ENCODE measurements around the gene BCL2A1. TPM values are rescaled to one million over a fixed set of nuclear protein-coding genes. Genes with fewer than 3 reads are reported as not detected.

The BCL2A1 gene
- total RNA-seq, 1 experiment from 2014 or later, result 4.7 TPM

DNA sequence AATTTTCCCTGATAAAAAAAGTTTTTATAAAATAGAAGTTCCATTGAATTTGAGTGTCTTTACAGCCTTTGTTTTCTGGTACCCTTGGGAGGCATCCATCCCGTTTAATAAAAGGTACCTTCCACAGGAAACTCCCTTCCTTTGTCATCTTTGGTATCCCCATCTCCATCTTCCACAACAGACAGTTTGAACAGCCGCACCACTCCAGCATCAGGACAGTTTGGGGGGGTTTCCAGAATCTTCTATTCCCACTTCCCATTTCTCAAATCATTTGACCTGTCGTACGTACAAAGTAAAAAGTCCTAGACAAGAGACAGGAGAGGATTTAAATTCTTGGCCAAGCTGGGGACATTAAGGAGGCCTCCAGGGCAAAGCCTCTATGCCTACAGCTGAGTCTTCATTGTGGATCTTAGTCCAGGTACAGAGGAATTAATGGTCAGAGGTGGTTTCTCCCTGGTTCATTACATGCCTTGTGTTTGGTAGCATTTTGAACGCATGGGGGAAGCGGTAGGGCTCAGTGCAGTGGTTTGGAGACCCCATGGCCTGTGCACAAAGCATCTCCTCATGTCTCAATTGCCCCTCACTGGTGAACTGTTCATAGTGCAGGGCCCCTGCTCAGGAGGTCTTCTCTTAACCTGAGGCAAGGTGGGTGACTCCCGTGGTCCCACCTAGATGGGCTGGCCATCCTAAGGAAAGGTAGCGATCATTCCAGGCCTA is 19.4 kb upstream of the BCL2A1 start:
- Histone ChIP-seq H3K9me3 (ENCODE audit: control insufficient read depth, insufficient read depth, low read depth, low read length) (no peaks in the 10 kb centered on the region), H3K4me3 (ENCODE audit: low read depth in 2 of 2, low read length in 2 of 2) (no peak overlapping the region), H3K4me1 (ENCODE audit: control insufficient read depth, insufficient read depth, low read length) (no peaks in the 10 kb centered on the region), H3K36me3 (ENCODE audit: control insufficient read depth, insufficient read depth, low read length) (no peaks in the 10 kb centered on the region), H3K27me3 (ENCODE audit: control insufficient read depth, insufficient read depth, low read length) (no peaks in the 10 kb centered on the region), H3K27ac (ENCODE audit: low read length) (no peak overlapping the region)
- intact Hi-C loops (cut with micrococcal nuclease; ENCODE audit: unreplicated experiment), result loop anchor here (10.0 kb wide), 1 partner anchor 184 kb away; no protein-coding TSS in a partner anchor
- no TSS peak for BruUV-seq (replicated peaks)
- no peak for TF ChIP-seq TCF7L2 (IDR thresholded peaks at IDR 0.05; ENCODE audit: low read depth, low read length)
- TF ChIP-seq, protein P1, sequence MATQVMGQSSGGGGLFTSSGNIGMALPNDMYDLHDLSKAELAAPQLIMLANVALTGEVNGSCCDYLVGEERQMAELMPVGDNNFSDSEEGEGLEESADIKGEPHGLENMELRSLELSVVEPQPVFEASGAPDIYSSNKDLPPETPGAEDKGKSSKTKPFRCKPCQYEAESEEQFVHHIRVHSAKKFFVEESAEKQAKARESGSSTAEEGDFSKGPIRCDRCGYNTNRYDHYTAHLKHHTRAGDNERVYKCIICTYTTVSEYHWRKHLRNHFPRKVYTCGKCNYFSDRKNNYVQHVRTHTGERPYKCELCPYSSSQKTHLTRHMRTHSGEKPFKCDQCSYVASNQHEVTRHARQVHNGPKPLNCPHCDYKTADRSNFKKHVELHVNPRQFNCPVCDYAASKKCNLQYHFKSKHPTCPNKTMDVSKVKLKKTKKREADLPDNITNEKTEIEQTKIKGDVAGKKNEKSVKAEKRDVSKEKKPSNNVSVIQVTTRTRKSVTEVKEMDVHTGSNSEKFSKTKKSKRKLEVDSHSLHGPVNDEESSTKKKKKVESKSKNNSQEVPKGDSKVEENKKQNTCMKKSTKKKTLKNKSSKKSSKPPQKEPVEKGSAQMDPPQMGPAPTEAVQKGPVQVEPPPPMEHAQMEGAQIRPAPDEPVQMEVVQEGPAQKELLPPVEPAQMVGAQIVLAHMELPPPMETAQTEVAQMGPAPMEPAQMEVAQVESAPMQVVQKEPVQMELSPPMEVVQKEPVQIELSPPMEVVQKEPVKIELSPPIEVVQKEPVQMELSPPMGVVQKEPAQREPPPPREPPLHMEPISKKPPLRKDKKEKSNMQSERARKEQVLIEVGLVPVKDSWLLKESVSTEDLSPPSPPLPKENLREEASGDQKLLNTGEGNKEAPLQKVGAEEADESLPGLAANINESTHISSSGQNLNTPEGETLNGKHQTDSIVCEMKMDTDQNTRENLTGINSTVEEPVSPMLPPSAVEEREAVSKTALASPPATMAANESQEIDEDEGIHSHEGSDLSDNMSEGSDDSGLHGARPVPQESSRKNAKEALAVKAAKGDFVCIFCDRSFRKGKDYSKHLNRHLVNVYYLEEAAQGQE (IDR thresholded peaks at IDR 0.05; ENCODE audit: insufficient read depth in 1 of 2, low read depth in 2 of 2, low read length in 1 of 2), result no peak
- no peak for TF ChIP-seq SIN3A (IDR thresholded peaks at IDR 0.05; ENCODE audit: borderline replicate concordance, insufficient read depth, low read depth, low read length)
- TF ChIP-seq POLR2AphosphoS5 (IDR thresholded peaks at IDR 0.05; ENCODE audit: low read depth, low read length), result no peak
- TF ChIP-seq, protein P2, sequence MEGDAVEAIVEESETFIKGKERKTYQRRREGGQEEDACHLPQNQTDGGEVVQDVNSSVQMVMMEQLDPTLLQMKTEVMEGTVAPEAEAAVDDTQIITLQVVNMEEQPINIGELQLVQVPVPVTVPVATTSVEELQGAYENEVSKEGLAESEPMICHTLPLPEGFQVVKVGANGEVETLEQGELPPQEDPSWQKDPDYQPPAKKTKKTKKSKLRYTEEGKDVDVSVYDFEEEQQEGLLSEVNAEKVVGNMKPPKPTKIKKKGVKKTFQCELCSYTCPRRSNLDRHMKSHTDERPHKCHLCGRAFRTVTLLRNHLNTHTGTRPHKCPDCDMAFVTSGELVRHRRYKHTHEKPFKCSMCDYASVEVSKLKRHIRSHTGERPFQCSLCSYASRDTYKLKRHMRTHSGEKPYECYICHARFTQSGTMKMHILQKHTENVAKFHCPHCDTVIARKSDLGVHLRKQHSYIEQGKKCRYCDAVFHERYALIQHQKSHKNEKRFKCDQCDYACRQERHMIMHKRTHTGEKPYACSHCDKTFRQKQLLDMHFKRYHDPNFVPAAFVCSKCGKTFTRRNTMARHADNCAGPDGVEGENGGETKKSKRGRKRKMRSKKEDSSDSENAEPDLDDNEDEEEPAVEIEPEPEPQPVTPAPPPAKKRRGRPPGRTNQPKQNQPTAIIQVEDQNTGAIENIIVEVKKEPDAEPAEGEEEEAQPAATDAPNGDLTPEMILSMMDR (IDR thresholded peaks at IDR 0.05), result no peak
- in situ Hi-C loops (cut with HindIII; ENCODE audit: low pct_unique_long_range_greater_than_20kb, low sequenced_read_pairs), result no loop called here
- no peak for ATAC-seq
- CTCF ChIA-PET, result interaction anchor here (0.6 kb wide), 1 partner anchor 426 kb away, joined by 4 read pairs; no protein-coding TSS in a partner anchor
- POLR2A ChIA-PET, result no interaction called here
- DNase-seq (ENCODE audit: low read depth, low spot score), result no peak

DNA sequence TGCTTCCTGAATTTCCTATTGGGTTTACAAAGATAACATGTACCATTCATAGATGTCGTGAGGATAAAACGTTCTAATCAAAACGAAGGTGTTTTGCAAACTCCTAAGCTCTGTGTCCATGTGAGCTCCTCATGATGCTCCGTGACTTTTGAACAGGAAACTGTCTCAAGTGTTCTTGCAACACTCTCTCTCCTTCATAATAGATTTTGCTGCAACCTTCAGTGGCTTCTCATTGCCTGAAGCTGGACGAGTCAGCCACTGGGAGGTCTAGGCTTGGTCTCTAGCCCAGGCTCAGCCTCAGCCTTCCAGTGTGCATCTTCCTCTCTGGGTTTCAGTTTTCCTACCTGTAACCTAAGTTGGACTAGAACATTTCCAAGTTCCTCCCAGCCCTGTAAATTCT is 18.7 kb upstream of the BCL2A1 start:
- intact Hi-C loops (cut with micrococcal nuclease; ENCODE audit: unreplicated experiment) (loop anchor here (10.0 kb wide), 1 partner anchor 185 kb away; no protein-coding TSS in a partner anchor), in situ Hi-C loops (cut with HindIII; ENCODE audit: low pct_unique_long_range_greater_than_20kb, low sequenced_read_pairs) (no loop called here)
- ChIA-PET CTCF (no interaction called here), POLR2A (no interaction called here)
- no peaks in the 10 kb centered on the region for H3K9me3 ChIP-seq (ENCODE audit: control insufficient read depth, insufficient read depth, low read depth, low read length)
- DNase-seq (ENCODE audit: low read depth, low spot score) (no peak), ATAC-seq (no peak)
- no peak overlapping the region for H3K4me3 ChIP-seq (ENCODE audit: low read depth in 2 of 2, low read length in 2 of 2)
- no TSS peak for BruUV-seq (replicated peaks)
- H3K36me3 ChIP-seq (ENCODE audit: control insufficient read depth, insufficient read depth, low read length), result no peaks in the 10 kb centered on the region
- no peak overlapping the region for H3K27ac ChIP-seq (ENCODE audit: low read length)
- no peaks in the 10 kb centered on the region for H3K4me1 ChIP-seq (ENCODE audit: control insufficient read depth, insufficient read depth, low read length)
- H3K27me3 ChIP-seq (ENCODE audit: control insufficient read depth, insufficient read depth, low read length), result no peaks in the 10 kb centered on the region
- TF ChIP-seq, protein P1 (IDR thresholded peaks at IDR 0.05; ENCODE audit: insufficient read depth in 1 of 2, low read depth in 2 of 2, low read length in 1 of 2), result no peak
- TF ChIP-seq, protein P2 (IDR thresholded peaks at IDR 0.05), result no peak
